Renal cortical epithelial cell (primary cell): ENCODE data around the gene NUP98. TPM values are rescaled to one million over a fixed set of nuclear protein-coding genes. Genes with fewer than 3 reads are reported as not detected.
A peak's percentile ranks its signal among the peaks of the same experiment; 100 is the strongest.

Experiments used
- DNase-seq: peaks from one replicate; pipeline ENCODE4 v3.0.0-alpha.2; 2011; ENCODE audit warnings: low read depth
- total RNA-seq: library from RNA; depleted of rRNA; stranded (reverse); fragments of >200 nt; gene quantifications from 2 replicates; pipeline ENCODE4 v1.2.3, GENCODE V29; 2014

Gene NUP98
- total RNA-seq, 1 donor from 2014 or later, result 125 TPM

DNA sequence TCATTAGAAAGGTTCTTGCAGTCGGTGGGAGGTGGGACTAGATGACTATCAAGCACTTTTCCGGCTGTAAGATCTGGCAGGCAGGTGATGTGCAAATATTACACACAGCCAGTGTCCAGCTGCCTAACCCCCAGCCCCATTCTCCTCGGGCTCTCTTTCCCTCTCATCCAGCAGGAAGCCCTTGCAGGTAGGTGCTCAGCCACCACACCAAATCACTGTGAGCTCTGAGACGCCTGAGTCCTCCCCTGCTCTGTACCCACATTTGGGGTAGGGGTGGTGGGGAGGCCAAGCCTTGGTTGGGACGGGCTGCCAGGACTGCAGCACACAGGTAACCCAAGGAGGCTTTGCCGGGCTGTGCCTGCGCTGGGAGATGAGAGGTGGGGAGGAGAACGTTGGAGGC lies 156.2 kb downstream of the NUP98 start:
- no peak for DNase-seq

DNA sequence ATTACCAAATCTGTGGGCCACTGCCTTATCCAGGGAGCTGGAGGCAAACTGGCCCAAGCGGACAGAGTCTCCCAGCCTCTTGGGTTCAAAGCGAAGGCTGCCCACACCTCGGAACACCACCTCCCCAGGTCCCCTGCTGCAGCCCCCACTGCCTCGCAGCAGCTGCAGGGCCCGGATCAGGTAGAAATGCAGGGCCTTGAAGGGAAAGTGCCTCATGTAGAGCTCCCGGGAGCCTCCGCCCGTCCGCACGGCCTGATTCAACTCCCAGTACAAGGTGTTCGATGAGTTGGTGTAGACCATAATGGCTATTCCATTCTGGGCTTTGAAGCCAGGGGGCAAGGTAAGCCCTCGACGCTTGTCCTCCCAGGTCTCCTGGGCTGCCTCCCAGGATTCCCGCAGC lies 157.5 kb downstream of the NUP98 start:
- DNase-seq, result no peak

DNA sequence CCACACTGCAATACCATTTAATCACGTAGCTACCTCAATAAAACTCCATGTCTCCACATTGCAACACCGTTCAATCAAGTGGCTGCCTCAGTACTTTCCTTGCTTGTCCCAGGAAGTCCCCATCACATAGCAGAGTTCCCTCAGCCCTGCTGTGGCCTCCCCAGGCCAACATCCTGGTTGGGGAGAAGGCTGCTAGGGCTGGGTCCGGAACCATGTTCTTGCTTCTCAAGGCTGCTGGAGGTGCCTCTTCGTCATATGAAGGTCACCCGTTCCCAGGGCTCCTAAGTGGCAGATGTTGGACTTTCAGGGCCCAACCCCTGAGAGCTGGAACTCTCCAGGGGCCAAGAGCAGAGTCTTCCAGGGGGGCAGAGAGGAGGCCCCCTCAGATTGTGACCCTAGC lies 158.8 kb downstream of the NUP98 start:
- no peak for DNase-seq

DNA sequence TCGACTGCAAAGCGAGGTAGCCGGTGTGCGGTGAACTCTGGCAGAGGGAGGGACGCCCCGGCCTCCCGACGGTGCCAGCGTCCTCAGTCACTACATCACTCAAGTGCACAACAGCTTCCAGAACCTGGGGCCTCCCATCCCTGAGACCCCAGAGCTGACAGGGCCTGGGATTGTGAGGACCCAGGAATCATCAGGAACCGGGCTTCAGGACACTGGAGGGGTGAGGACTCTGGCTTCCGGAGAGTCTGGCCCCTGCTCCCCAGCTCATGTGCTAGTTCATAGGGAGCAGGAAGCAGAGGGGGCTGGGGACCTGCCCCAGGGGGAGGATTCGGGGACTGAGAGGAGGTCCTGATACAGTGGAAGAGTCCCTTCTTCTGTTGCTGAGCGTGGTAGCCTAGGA lies 160.2 kb downstream of the NUP98 start:
- DNase-seq, result no peak

DNA sequence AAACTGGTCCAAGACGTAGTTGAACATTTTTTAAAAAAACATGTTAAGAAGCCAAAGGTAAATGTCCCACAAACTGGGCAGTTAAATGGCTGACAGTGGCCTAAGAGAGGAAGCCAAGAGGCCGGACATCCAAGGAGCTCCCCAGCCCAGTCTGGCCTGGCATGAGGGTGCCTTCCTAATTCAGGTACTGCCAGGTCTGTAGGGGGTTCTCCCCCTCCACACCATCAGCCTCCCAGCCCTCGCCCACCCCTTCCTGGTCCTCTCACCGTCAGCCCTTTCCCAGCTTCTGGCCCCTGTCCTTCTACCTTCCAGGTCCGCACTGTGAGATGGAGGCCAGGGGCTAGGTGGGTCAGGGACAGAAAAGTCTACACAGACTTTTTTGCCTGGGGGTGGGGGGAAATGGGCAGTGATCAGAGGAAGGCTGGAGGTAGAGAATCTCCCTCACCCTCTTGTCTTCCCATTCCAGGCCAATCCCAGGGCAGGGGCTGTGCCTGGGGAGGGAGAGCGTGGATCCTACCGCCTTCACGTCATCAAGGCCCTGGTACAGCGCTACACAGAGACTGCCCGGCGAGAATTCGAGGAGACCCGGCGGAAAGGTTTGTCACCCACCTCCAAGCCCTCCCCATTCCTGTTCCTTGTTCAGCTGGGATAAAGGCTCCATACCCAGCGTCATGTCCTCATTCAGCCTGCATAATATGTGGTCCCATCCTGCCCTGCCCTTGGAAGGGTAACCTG lies 161.5 kb downstream of the NUP98 start:
- no peak for DNase-seq

DNA sequence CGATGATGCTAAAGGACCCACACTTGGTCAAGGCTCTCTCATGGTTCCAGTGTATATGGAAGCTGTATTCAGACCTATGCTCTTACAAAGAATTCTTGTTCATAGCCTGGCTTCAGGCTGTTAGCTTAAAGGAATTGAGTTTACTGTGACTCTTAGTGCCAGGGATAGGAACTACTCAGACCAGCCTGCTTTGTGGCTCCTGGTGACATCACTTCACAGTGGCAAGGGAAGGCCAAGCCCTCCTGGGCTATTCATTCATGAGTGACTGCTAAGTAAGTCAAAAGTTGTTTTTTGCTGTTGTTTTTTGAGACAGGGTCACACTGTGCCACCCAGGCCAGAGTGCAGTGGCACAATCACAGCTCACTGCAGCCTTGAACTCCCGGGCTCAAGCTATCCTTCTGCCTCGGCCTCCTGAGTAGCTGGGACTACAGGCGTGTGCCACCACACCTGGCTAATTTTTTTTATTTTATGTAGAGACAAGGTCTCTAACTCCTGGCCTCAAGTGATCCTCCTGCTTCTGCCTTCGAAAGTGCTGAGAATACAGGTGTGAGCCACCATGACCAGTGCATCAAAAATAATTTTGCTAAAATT lies 165.2 kb downstream of the NUP98 start:
- peak; percentile 9 for DNase-seq

DNA sequence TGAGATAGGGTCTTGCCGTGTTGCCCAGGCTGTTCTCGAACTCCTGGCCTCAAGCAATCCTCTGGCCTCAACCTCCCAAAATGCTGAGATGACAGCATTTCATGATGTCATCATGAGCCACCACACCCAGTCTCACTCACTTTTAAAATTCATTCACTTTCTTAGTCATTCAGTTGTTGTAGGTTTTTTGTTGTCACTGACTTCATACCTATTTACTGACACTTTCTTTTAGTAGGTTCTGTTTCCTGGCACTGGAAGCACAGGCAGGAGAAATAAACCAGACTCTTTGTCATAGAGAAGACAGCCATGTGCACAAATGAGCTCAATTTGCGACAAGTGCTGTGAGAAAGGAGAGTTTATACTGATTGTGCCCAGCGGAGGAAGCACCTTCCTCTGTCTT lies 166.0 kb downstream of the NUP98 start:
- DNase-seq, result peak; percentile 7

DNA sequence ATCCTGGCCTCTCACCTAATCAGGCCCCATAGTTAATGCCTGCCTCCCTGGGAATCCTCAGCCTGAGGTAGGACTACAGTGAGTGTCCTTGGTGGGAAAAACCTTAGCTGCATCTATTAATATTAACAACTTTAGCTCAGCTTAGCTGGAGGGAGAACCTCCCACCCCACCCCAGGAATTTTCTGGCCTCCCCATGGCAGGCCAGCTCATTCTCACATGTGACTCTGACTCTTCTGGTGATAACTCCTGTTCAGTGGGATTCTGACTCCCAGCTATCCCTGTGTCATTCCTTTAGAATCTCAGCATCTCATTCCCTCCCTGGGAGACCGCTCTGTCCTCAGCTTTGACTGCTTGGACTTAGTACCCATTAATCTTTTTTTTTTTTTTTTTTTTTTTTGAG lies 170.1 kb downstream of the NUP98 start:
- DNase-seq, result peak; percentile 96

DNA sequence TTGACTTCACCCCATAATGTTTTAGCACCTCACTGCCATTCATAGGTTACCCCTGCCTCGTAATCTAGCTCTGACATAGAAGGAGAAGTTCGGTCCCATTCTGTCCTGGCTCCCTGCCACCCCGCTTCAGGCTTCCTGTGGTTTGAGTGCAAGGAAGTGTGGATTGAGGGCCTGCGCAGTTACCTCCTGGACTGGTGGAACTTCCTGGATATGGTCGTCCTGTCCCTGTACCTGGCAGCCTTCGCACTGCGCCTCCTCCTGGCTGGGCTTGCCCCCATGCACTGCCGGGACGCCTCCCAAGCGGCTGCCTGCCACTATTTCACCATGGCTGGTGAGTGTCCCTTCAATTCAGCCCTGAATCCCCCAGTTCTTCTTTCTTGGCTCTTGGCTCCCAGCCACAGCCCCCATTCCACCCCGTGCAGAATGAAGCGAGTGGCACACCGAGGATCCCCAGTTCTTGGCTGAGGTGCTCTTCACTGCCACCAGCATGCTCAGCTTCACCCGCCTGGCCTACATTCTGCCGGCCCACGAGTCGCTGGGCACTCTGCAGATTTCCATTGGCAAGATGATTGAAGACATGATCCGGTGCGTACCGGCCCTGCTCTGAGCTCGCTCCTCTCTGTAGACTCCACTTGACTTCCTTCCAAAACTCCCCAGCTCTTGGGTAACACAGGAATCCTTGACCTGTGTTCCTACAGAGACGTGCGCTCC lies 170.9 kb downstream of the NUP98 start:
- DNase-seq, result no peak

Other genes with a start within 250 kb of the NUP98 start
- gene ART5, start 155.6 kb downstream of the NUP98 start, total RNA-seq, result not detected in 2 replicates
- gene ART1, start 152.4 kb downstream of the NUP98 start, total RNA-seq, result not detected in 2 replicates
- gene CHRNA10, start 126.2 kb downstream of the NUP98 start, total RNA-seq, result 0.35 and 0.45 TPM in 2 replicates
- gene PGAP2, start 11.0 kb upstream of the NUP98 start, total RNA-seq, result 7.1 and 18.7 TPM in 2 replicates
- gene RHOG, start 43.4 kb upstream of the NUP98 start, total RNA-seq, result 5.6 and 20.5 TPM in 2 replicates
- gene STIM1, start 58.1 kb upstream of the NUP98 start, total RNA-seq, result 38.9 and 82.6 TPM in 2 replicates